Karpas-422 (cell line): ENCODE data around the gene HCFC2. TPM values are rescaled to one million over a fixed set of nuclear protein-coding genes. Genes with fewer than 3 reads are reported as not detected.
"Not testable (repeated sequence)": the region's sequence is repeated elsewhere in the genome, so short reads cannot be mapped to it uniquely, and the experiment has no call there.

Experiments
- DNase-seq: peaks from one replicate; pipeline ENCODE4 v3.0.0-alpha.2; 2015
- H2AFZ ChIP-seq: fragments of 200-600 bp; sonication (generic); 2 replicates; pipeline ENCODE4 v1.6.1; 2014; ENCODE audit warnings: antibody characterized with exemption, low read length, mixed read lengths
- H3K27ac ChIP-seq: fragments of 200-600 bp; sonication (generic); 2 replicates; pipeline ENCODE4 v1.5.1; 2014; ENCODE audit warnings: mild to moderate bottlenecking, low read length, moderate library complexity
- H3K27me3 ChIP-seq: fragments of 200-600 bp; sonication (generic); 2 replicates; pipeline ENCODE4 v1.6.1; 2014; ENCODE audit warnings: low read length, mixed read lengths
- H3K36me3 ChIP-seq: fragments of 200-600 bp; sonication (generic); 2 replicates; pipeline ENCODE4 v1.6.1; 2014; ENCODE audit warnings: low read length, mixed read lengths; ENCODE audit not compliant: insufficient read depth
- H3K4me1 ChIP-seq: fragments of 200-600 bp; sonication (generic); 2 replicates; pipeline ENCODE4 v1.6.1; 2014; ENCODE audit warnings: mild to moderate bottlenecking, low read length, mixed read lengths
- H3K4me2 ChIP-seq: fragments of 200-600 bp; sonication (generic); 2 replicates; pipeline ENCODE4 v1.6.1; 2014; ENCODE audit warnings: low read length, low read depth, mild to moderate bottlenecking; ENCODE audit not compliant: poor library complexity, severe bottlenecking
- H3K4me3 ChIP-seq: fragments of 200-600 bp; sonication (generic); 2 replicates; pipeline ENCODE4 v1.5.1; 2014; ENCODE audit warnings: mild to moderate bottlenecking, antibody characterized with exemption, low read length, mixed read lengths
- H3K79me2 ChIP-seq: fragments of 200-600 bp; sonication (generic); 2 replicates; pipeline ENCODE4 v1.6.1; 2014; ENCODE audit warnings: mild to moderate bottlenecking, low read length, mixed read lengths
- H3K9ac ChIP-seq: fragments of 200-600 bp; sonication (generic); 2 replicates; pipeline ENCODE4 v1.6.0; 2014; ENCODE audit warnings: low read length
- H3K9me2 ChIP-seq: fragments of 200-600 bp; sonication (generic), shearing (Covaris generic); replicated peaks from 2 replicates; pipeline ENCODE4 v1.6.0; 2014; ENCODE audit warnings: mild to moderate bottlenecking, low read length, moderate library complexity; ENCODE audit not compliant: insufficient read depth
- H3K9me3 ChIP-seq: fragments of 300-700, 200-600 bp; sonication (generic); 2 replicates; pipeline ENCODE4 v1.6.1; 2014; ENCODE audit warnings: low read length, mixed read lengths
- H4K20me1 ChIP-seq: fragments of 200-600 bp; sonication (generic); 2 replicates; pipeline ENCODE4 v1.6.1; 2014; ENCODE audit warnings: mild to moderate bottlenecking, antibody characterized with exemption, low read length, low read depth; ENCODE audit not compliant: insufficient read depth
- total RNA-seq: library from RNA; depleted of rRNA; stranded (reverse); fragments of >200 nt; shearing (Covaris generic); gene quantifications from 2 replicates; pipeline ENCODE4 v1.2.3, GENCODE V29; 2014; ENCODE audit warnings: low replicate concordance

The HCFC2 gene
- total RNA-seq, 1 experiment from 2014 or later: 17.2 TPM

DNA sequence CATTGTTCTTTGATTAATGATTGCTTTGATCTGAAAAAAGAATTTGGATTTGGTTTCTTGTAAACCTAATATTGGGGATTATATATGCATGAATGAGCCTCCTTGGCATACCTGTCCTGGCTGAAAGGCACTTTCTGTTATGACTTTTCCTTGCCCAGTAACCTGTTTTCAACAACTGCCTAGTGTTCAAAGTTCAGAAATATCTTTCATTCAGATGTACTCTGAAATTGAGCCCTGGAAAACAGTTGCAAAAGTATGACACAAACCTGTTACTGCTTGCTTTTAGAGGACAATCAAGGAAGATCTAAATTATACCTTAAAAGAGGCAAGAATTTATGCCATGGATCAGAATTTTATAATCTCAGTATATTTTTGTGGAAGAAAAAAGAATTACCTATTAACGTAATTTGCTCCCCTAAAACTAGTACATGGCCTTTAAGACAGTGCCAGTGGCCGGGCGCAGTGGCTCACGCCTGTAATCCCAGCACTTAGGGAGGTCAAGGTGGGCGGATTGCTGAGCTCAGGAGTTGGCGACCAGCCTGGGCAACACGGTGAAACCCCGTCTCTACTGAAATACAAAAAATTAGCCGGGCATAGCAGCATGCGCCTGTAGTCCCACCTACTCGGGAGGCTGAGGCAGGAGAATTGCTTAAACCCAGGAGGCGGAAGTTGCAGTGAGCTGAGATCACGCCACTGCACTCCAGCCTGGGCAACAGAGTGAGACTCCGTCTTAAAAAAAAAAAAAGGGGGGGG is 50.7 kb downstream of the HCFC2 start:
- H3K27me3 ChIP-seq, H4K20me1 ChIP-seq, DNase-seq, H3K9me2 ChIP-seq, H3K9me3 ChIP-seq, H2AFZ ChIP-seq, H3K4me3 ChIP-seq, H3K27ac ChIP-seq, H3K9ac ChIP-seq, H3K4me2 ChIP-seq: not testable (repeated sequence)
- H3K4me1 ChIP-seq: peaks cover 15% of the 10 kb centered on the region
- H3K36me3 ChIP-seq: peaks cover 45% of the 10 kb centered on the region; the same call in 1 of the 2 replicates
- peaks cover 15% of the 10 kb centered on the region for H3K79me2 ChIP-seq

DNA sequence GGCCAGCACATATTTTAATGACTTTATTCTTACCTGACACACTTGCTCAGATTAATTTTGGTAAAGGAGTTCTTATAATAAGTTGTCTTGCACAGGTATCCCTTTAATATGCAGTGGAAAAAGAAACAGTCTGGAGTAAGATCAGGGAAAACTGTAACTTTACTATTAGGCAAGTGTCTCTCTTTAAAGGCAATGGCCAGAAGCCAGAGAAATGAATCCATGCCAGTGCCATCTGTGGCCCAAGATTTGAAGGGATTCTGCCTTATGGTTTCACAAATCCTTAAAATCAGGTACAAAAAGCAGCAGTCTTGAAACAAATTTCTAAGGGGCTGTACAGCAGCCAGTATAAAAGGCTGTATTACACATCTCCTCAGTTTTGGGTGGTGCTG is 51.2 kb downstream of the HCFC2 start:
- Histone ChIP-seq H3K4me3 (no peak overlapping the region), H3K9me3 (no peaks in the 10 kb centered on the region), H2AFZ (no peak overlapping the region), H3K27ac (no peak overlapping the region), H3K27me3 (no peaks in the 10 kb centered on the region), H4K20me1 (no peaks in the 10 kb centered on the region), H3K9me2 (no peaks in the 10 kb centered on the region), H3K36me3 (peaks cover 50% of the 10 kb centered on the region), H3K79me2 (peaks cover 15% of the 10 kb centered on the region), H3K9ac (no peak overlapping the region), H3K4me1 (peaks cover 9% of the 10 kb centered on the region), H3K4me2 (no peak overlapping the region)
- no peak for DNase-seq

DNA sequence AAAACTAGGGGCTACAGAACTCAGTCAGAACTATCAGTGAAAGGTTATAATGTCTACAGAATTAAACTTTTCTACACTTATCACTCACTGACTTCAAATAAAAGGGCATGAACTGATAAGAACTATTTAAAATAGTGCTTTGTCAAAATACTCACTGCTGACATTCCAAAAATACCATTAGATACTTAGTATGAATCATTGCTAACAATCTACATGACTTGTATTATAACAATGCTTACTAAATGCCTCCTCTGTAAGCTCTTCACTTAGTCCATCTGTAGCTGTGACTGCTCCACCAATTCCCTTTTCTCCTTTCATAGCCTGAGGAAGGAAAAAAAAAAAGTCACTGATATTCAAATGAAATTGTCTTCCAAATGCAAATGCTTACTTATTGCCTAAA is 56.7 kb downstream of the HCFC2 start:
- Histone ChIP-seq H2AFZ (no peak overlapping the region), H3K36me3 (peaks cover 72% of the 10 kb centered on the region), H3K4me3 (no peak overlapping the region), H3K9me3 (no peaks in the 10 kb centered on the region), H3K27ac (no peak overlapping the region), H3K79me2 (peaks cover 19% of the 10 kb centered on the region), H4K20me1 (no peaks in the 10 kb centered on the region), H3K9ac (no peak overlapping the region), H3K4me1 (peaks cover 16% of the 10 kb centered on the region), H3K9me2 (no peaks in the 10 kb centered on the region), H3K27me3 (no peaks in the 10 kb centered on the region), H3K4me2 (no peak overlapping the region)
- no peak for DNase-seq

DNA sequence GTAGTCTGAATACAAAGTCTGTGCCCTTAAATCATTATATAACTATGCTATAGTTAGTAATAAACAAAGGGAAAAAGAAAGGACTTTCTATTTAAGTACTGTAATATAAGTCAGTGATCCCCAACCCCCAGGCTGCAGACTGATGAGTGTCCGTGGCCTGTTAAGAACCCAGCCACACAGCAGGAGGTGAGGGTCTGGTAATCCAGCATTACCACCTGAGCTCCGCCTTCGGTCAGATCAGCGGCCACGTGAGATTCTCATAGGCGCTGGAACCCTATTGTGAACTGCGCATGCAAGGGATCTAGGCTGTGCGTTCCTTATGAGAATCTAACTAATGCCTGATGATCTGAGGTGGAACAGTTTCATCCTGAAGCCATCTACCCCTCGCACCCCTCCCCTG is 58.0 kb downstream of the HCFC2 start:
- Histone ChIP-seq H3K9me2 (no peaks in the 10 kb centered on the region), H4K20me1 (no peaks in the 10 kb centered on the region), H3K79me2 (peaks cover 19% of the 10 kb centered on the region), H3K4me3 (no peak overlapping the region), H3K4me2 (no peak overlapping the region), H3K27me3 (no peaks in the 10 kb centered on the region), H3K9me3 (no peaks in the 10 kb centered on the region), H3K36me3 (peaks cover 71% of the 10 kb centered on the region), H2AFZ (no peak overlapping the region), H3K4me1 (peaks cover 16% of the 10 kb centered on the region), H3K9ac (no peak overlapping the region), H3K27ac (no peak overlapping the region)
- no peak for DNase-seq

DNA sequence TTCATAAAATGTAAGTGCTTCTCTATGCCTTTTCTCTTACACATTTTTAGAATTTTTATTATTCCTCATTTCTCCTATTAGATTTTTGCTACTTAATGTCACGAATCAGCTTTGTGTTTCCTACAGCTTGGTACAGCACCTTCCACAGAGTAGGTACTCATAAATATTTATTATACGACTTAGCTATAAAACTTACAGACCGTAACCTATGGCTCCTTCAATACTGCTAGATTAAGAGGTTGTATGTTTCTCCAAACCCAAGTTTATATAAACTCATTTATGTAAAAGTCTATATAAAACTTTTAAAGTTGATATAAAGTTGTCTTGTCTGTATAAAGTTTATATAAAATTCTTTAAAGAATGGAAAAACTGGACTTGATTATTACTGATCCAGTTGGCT is 62.2 kb downstream of the HCFC2 start:
- no peak overlapping the region for H3K4me2 ChIP-seq
- no peaks in the 10 kb centered on the region for H4K20me1 ChIP-seq
- no peak for DNase-seq
- no peaks in the 10 kb centered on the region for H3K27me3 ChIP-seq
- H3K4me1 ChIP-seq: peaks cover 10% of the 10 kb centered on the region
- peaks cover 30% of the 10 kb centered on the region for H3K79me2 ChIP-seq
- H3K9me2 ChIP-seq: no peaks in the 10 kb centered on the region
- no peaks in the 10 kb centered on the region for H3K9me3 ChIP-seq
- no peak overlapping the region for H3K4me3 ChIP-seq
- H3K36me3 ChIP-seq: peaks cover 48% of the 10 kb centered on the region
- no peak overlapping the region for H3K9ac ChIP-seq
- H2AFZ ChIP-seq: no peak overlapping the region
- no peak overlapping the region for H3K27ac ChIP-seq

DNA sequence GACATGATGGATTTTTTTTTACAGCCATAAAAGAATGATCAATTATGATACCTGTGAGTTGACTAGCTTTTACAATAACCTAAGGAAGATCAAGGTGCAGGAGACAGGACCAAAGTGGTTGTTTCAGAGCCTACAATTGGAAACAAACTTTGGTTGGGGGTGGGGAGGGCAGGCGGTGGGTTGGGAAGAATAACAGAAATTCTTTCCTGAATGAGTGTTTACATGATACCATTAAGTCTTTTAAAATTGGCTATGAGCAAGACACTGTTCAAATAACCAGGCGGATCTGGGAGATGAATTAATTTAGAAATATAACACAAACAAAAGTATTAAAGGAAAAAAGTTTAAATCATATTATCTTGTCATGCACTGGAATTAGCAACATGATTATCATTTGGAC is 66.4 kb downstream of the HCFC2 start:
- no peak overlapping the region for H3K4me3 ChIP-seq
- H3K4me2 ChIP-seq: no peak overlapping the region
- peaks cover 67% of the 10 kb centered on the region for H3K79me2 ChIP-seq
- no peak overlapping the region for H3K27ac ChIP-seq
- no peaks in the 10 kb centered on the region for H3K9me3 ChIP-seq
- H4K20me1 ChIP-seq: no peaks in the 10 kb centered on the region
- H3K9me2 ChIP-seq: no peaks in the 10 kb centered on the region
- no peak for DNase-seq
- H3K4me1 ChIP-seq: peaks cover 22% of the 10 kb centered on the region
- H3K27me3 ChIP-seq: no peaks in the 10 kb centered on the region
- no peak overlapping the region for H2AFZ ChIP-seq
- H3K36me3 ChIP-seq: peaks cover 38% of the 10 kb centered on the region
- no peak overlapping the region for H3K9ac ChIP-seq

DNA sequence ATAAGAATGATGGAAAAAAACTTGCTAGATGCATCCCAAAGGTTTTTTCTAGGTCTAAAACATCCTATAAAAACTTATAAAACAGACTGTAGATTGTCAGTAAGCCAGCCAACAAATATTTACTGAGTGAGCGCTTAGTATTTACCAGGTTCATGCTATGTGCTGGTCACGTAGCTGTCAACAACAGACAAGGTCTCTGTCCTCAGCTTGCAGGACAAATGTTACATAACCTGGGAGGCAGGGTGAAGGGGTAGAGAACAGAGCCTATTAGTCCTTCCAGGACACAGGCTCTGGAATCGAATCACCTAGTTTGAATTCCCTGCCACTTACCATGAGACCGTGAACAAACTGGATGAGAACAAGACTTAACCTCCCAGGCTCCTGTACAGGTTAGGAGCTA is 67.3 kb downstream of the HCFC2 start:
- peaks cover 76% of the 10 kb centered on the region for H3K79me2 ChIP-seq
- no peaks in the 10 kb centered on the region for H4K20me1 ChIP-seq
- no peak overlapping the region for H3K27ac ChIP-seq
- H3K36me3 ChIP-seq: peaks cover 30% of the 10 kb centered on the region; the same call in 1 of the 2 replicates
- no peak overlapping the region for H3K9ac ChIP-seq
- H2AFZ ChIP-seq: no peak overlapping the region
- no peaks in the 10 kb centered on the region for H3K9me2 ChIP-seq
- no peaks in the 10 kb centered on the region for H3K9me3 ChIP-seq
- H3K4me2 ChIP-seq: no peak overlapping the region
- H3K27me3 ChIP-seq: no peaks in the 10 kb centered on the region
- peaks cover 30% of the 10 kb centered on the region for H3K4me1 ChIP-seq
- DNase-seq: no peak
- H3K4me3 ChIP-seq: no peak overlapping the region

DNA sequence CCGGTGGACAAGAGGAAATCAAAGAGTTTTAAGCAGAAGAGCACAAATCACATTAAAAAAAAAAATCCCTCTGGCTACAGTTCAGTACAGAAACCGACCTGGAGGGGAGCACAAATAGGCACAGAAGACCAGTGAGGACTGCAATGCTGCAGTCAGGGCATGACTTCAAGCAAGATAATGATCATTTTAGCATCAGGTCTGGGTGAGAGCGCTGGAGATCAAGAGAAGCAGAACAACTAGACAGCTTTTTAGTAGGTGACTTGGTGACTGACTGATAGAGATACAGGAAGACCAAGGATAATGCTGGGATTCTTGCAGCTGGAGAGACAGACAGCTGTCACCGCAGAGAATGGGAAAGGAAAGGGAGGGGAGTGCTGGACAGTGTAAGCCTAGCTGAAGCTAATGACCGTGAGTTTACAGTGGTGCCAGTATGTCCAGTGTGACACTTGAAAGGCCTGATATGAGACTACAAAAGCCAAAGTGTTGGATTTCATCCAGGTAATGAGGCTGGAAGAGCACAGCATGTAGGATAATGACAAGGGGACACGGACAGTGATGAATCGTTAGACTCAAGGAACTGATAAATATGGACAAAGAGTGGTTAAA is 68.1 kb downstream of the HCFC2 start:
- no peak overlapping the region for H3K27ac ChIP-seq
- no peak for DNase-seq
- no peaks in the 10 kb centered on the region for H3K9me3 ChIP-seq
- no peak overlapping the region for H2AFZ ChIP-seq
- H4K20me1 ChIP-seq: no peaks in the 10 kb centered on the region
- H3K4me2 ChIP-seq: no peak overlapping the region
- peaks cover 30% of the 10 kb centered on the region; the same call in 1 of the 2 replicates for H3K36me3 ChIP-seq
- peaks cover 34% of the 10 kb centered on the region for H3K4me1 ChIP-seq
- no peaks in the 10 kb centered on the region for H3K27me3 ChIP-seq
- H3K9me2 ChIP-seq: no peaks in the 10 kb centered on the region
- peaks cover 84% of the 10 kb centered on the region for H3K79me2 ChIP-seq
- no peak overlapping the region for H3K9ac ChIP-seq
- no peak overlapping the region for H3K4me3 ChIP-seq
